ENCODE results near the gene USP44. TPM values are rescaled to one million over a fixed set of nuclear protein-coding genes. Genes with fewer than 3 reads are reported as not detected.

Gene USP44
- total RNA-seq, 1 donor from 2014 or later, result 0.99 TPM

Other genes starting within 250 kb of the USP44 start
- 51.0 TPM for gene METAP2, start 77.3 kb downstream of the USP44 start, total RNA-seq
- 9.4 TPM for gene NTN4, start 239.3 kb upstream of the USP44 start, total RNA-seq

Data from skin of body (tissue), 1 donor.